GM21390 (cell line): ENCODE measurements around the gene SKOR2.

Source experiments
- ATAC-seq: cut with Tn5 transposase; IDR thresholded peaks from one replicate; pipeline ENCODE4 v1.9.1; 2021; ENCODE audit not compliant: unreplicated experiment

The SKOR2 gene

DNA sequence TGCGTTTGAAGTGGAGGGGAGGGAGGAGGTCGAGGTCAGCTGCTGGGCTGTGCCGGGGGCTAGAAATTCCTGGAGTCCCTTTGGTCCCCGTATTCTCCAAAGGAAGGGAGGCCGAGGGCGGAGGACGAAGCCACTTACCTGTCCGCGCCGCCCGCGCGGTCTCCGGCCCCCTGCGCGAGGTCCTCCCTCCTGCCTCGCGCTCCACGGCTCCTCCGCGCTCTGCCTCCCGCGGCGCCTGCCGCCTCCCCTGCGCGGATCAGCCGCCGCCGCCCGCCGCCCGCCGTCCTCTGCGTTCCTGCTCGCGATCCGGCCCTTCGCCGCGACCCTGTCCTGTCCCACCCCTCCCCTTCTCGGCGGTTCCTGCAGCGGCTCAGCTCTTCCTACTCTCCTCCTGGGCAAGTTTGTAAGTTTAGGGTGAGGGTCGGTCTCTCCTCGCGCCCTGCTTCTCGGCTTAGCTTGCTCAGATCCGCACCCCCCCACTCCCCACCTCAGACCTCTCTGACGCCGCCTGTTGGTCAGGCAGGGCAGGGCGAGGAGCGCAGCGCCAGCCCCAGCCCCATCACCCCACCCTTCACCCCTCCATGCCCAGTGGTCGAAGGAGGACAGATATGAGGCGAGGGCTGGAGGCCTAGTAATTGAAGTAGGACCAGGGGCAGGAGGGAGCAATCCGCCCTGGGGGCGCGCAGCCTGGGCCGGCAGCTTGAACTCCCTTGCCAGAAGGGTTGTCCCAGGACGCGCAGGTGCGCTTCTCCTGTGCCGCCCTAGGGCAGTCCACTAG, 9.7 kb upstream of the SKOR2 start:
- ATAC-seq = no peak

DNA sequence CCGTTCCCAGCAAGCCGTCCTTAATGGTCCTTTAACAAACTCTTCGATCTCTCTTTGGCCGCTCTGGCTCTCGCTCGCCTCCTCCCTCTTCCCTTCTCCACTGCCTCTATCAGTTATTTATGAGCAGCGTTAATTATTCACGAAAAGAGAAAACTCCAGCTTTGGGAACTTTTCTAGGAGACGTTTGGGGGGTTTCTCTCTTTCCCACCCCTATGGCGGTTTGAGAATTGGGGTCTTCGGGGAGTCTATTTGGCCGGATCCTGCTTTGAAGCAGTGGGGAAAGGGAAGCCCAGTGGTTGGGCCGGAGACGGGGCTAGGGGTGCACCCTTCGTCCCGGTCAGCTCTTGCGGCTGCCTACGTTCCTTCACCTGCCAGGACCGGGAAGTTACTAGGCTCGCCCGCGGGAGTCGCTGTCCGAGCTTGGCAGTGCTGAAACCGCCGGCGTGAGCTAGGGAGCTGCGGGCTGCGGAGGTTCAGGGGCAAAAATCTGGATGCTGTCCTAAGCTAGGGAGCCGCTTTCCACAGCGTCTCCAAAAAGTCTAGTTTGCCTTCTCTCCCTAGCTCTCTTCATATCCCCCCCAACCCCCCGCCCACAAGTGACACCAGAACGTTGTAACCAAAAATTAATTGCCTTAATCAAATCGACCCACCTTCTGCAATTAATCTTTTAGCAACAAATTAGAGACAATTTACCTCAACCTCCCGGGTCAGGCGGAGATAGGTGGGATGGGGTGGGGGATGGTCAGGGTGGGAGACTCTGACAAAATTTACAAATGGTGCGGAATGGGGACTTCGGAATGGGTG, 8.9 kb upstream of the SKOR2 start:
- ATAC-seq = no peak

DNA sequence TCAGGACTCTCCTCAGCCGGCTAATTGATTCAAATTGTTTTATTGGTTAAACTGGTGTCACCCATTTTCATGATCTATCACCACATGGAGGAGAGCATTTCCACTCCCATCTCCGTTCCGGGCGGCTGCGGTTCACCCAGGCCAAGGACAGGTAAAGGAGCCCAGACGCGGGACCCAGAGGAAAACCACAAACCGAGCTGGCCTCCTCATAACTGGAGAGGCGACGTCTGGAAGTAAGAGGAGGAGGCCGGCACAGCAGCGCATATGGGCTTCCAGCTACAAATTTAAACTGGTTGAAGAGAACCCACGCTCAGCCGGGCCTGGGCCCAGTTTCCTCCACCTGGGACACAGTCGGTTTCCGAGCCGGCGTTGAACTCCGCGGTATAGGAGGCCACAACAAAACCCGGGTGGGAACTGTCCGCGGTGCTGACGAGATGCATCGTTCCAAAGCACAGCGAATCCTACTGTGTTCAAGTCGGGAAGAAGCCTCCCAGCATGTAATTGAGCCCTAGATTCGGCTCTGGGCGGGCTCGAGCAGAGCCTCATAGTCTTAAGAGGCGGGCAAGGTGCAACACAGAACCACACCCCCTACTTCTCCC, 3.0 kb upstream of the SKOR2 start:
- no peak for ATAC-seq

DNA sequence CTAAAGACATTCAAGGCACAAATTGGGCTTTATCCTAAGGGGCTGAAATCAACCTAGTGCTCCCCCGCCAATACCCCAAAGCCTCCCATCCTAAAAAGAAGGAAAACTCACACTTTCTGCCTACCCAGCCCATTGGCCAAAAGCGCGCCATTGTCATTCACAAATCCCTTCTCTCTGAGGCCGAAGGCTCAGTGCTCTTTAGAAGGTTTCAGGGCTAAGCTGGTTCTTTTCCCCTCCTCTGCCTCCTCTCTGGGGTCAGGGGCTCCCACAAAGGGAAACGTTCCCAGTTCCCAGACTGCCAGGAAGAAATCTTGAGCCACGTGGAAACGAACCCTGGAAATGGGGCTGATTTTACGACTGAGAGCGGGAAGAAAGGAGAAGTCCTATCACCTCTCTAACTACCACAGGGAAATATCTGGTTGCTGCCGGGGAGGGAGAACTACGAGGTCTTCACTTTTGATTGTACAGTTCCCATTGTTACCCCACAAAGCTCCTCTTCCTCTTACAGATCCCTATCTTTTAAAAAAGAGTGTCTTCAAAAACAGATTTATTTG, 1.7 kb upstream of the SKOR2 start:
- no peak for ATAC-seq

DNA sequence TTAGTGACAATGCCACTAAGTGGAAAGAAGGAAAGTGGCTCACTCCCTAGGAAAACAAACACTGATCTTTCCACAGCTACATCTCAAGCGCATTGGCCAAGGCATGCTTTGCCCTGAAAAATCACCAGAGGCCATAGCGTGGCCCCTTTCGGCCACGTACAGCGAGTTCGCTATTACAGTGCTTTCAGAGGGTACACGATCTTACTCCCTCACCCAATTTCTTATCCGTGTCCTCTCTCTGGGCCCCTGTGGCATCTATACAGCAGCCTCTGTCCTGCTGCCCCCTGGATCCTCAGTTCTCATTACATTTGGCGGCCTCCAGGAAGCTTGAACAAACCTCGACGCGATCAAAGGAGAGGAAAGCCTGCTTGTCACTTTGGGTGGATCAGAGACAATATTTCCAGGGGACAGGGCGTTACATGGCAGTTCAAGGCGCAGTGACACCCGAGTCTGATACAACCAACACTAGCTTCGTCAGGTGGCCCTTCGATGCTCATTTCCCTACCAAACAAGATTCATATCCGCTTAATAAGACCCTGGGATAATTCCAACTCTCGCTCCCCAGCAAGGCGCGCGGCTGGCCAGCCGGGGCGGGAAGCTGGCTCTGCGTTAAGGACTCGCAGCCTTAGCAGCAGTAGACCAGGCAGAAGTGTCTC, 941 bp downstream of the SKOR2 start:
- ATAC-seq = no peak

DNA sequence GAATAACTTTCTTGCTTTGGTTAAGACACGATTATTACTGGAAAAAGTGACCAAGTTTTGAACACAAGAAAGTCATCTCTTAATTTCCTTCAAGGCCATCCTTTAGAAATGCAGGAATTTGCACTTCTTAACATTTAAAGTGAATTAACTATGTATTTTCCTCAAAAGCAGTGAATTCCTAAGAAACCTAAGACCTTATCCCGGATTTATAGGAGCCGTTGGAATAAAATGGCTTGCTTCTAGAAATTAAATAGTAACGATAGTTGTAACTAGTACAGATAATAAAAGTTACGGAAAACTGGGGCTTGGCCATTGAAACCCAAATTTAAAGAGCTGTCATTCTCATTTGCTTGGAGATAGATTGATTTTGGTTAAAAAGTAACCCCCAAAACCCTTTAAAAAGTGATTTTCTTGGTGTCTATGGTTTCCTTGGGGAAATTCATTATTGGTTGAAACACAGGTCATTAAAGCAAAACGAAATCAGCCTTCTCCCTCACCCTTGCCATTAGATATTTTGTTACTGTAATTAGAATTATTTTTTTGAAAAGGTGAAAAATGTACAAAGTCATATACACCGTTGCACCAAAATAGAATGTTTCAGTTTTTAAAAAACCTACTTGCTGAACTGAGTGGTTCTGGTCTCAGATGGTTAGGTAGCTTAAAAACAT, 2.0 kb downstream of the SKOR2 start:
- ATAC-seq = no peak

DNA sequence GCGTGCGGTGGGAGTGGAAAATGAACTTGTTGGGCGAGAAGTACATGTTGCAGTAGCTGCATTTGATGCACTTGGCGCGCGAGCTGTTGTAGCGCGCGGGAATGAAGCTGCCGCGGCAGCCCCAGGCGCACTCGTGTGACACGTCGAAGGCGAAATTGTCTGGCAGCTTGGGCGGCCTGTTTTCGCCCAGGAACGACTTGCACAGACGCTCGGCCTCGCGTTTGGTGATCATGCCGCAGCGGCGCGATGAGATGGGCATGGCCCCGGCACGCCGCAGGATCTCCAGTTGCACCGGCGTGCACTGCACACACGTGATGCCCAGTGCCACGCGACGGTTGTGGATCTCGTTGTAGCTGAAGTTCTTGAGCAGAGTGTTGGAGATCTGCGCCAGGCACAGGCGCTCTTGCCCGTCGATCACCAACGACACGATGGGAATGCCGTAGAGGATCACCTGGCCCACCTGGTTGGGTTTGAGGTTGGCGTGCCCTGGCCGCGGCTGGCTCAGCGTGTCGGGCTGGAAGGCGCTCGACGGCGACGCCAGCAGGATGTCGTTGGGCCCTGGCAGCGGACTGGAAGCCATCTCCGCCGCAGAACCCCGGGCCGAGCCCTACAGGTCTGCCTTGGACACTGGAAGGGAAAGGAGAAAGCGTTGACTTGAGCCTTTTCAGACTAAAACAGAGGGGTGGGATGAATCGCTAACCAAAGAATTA, 2.7 kb downstream of the SKOR2 start:
- no peak for ATAC-seq

DNA sequence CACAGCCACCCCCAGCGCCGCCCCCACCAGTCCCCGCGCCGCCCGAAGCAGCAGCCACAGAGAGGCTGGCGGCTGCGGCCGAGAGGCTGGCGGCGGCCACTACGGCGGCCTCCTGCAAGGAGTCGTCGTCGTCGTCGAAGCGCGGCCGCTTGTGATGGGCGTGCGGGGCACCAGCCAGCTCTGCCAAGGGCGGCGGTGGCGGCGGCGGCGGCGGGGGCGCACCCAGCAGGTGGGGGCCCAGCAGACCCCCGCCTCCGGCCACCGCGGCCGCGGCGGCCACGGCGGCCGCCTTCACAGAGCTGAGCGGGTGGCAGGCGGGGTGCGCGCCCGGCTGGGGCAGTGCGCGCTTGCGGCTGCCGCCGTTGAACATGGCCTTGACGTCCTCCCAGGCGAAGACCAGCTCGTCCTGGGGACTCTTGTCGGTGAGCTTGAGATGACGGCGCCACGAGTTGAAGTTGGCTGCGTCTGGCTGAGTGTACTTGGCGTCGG, 3.3 kb downstream of the SKOR2 start:
- no peak for ATAC-seq

DNA sequence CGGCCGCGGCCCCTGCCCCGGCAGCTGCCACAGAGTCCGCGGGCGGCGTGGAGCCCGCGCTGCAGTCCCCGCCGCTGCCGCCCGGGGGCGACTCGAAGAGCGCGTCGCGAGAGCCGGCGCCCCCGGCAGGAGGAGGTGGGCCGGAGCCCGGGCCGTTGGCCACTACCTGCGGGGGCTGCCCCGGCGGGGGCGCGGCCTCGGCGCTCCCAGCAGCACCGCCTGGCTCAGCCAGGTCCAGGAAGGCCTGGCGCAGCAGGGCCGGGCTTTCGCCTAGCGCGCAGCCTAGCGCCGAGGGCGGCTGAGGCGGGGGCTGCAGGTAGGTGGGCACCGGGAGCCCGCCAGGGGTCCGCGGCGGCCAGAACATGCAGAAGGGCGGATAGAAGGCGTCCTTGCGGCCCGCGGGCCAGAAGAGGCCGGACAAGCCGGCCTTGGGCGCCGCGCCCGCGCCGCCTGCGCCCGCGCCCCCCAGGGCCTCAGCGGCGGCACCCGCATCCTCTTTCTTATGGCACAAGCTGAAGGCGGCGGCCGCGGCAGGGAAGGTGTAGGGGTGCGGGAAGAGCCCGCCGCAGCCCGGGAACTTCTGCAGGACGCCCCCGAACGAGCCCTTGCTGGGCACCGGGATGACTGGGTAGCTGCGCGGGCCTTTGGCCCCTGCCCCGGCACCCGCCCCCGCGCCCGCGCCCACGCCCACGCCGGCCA, 3.9 kb downstream of the SKOR2 start:
- no peak for ATAC-seq

DNA sequence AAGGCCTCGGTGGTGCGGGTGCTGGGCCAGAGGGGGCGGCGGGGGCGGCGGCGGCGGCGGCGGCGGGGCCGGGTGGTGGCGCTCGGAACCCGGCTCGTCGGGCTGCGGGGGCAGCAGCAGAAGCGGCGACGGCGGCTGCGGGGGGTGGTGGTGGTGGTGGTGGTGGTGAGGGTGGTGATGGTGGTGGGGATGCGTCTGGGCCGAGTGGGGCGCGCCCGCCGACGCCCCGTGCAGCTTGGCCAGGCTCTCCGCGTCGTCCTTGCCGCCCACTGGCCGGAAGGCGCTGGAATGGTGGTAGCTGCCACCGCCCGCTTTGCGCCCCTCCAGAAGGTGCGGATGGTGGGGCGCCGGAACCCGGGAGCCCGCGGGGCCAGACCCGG, 4.4 kb downstream of the SKOR2 start:
- no peak for ATAC-seq

DNA sequence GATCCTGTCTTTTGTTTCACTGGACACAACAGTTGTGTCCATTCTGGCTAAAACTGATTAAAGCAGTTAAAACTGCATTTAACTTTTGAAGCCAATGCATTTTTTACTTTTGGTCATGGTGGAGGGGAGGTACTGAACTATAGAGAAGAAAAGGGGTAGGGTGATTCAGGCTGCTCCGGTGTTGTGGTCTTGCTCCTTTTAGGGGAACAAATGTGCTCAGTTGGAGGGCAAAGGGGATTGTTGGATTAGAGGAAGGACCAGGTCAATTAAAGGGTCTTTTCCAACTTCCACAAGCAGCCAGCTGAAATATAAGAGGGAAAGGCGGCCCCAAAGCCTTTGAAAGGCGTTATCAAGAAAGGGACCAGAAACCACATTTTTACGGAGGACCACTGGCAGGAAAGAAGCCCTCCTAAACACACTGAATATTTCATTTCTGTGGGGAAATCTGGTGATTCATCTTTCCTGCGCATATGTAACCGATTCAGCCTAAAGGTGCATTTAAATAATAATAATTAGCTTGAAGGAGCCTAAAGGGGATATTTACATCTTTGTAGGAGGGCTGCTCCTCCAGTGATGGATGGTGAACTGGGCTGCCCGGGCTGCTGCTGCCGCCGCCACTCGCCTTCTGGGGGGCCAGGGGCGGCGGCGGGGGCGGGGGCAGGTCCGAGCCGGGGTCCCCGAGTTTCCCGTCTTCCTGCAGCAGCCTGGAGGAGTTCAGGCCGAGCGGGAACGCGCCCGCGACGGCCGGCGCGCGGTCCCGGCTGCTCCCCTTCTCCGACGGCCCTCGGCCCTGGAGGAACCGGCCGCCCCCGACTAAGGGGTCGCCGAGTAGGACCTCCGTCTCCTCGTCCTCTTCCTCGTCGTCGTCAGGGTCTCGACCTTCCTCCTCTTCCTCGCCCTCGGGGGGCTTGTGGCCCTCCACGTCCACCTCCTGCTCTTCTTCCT, 5.2 kb downstream of the SKOR2 start:
- ATAC-seq = no peak

DNA sequence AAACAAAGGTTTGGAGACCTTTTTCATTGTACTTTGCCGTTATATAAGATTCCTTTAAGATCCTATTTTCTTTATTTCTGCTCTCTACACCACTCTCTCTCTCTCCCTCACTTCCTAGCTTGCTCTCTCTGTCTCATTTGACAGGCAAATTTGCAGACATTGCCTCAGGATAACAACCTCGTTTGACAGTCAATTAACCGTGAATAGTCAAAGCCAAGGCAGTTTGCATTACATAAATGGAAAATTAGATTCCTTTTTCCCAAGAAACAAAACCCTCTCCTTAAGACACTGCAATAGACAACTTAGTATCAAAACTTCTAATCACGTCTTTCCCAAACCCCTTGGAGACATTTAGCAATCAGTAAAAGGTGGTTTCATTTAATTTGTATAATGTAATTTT, 7.4 kb downstream of the SKOR2 start:
- no peak for ATAC-seq

DNA sequence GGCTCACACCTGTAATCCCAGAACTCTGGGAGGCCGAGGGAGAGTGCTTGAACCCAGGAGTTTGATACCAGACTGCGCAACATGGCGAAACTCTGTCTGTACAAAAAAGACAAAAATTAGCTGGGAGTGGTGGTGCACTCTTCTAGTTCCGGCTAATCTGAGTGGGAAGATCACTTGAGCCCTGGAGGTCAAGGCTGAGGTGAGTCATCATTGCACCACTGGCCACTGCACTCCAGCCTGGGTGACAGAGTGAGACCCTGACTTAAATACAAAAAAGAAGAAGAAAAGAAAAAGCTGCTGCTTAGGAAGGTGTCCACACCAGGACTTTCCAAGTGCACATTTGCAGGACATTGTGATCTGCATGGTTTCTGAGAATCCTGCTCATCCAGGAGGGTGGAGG, 16.4 kb downstream of the SKOR2 start:
- no peak for ATAC-seq

DNA sequence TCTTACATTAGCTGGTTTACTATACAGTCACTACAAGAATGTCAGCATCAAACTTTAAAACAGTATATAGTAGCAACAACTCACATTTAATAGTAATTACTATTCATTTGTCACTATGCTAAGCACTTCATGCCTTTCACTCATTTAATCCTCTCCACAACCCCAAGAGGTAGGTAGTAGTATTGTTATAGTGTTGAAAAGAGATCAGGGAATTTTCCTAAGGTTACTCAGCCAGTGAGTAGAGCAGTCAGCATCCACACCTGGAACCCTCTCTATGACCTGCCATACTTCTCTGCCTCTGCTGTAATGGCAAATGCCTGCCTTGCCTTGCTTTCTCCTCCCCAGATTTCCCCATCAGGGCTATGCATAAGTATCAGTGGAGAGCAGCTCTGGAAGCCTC, 24.8 kb downstream of the SKOR2 start:
- no peak for ATAC-seq

DNA sequence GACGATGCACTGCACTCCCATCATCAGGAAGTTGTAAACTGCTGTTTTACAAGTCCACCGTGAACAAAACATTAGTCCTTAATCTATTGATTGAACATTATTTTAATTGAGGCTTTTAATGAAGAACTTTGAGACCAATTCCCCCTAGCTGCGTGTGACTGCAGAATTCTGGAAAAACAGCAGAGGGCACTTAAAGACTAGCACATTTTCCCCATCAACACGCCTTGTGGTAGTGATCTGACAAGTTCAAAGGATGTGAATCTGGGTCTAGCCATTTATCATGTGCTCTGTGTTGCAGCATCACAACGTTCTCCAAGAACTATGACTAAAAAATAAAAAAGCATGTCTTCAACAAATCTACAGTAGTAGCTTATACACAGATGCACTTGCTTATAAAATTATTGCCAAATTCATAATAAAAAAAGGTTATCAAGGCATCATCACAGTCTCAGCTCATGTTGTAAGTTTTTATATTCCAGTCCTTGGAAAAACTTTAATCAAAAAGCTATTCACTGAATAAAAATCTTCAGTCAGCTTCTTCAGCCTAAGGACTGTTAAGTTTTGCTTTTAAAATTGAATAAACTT, 35.8 kb downstream of the SKOR2 start:
- no peak for ATAC-seq

DNA sequence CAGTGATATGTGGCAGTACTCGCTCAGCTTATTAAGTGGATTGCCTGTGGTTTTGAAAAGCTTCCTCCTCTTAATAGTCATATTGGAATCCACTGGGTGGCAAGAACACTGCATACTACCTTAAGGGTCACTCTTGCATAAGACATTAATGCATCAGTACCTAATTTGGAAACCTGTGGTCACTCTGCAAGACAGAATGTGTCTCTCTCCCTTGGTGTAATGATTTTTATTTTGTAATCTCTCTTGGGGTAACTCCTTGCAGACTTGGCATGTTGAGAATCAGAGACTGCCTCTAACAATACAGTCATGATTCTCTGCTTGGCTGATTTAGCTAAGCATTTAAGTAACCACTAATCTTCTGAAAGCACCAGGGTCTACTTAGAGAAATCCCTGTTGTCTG, 42.3 kb downstream of the SKOR2 start:
- no peak for ATAC-seq

DNA sequence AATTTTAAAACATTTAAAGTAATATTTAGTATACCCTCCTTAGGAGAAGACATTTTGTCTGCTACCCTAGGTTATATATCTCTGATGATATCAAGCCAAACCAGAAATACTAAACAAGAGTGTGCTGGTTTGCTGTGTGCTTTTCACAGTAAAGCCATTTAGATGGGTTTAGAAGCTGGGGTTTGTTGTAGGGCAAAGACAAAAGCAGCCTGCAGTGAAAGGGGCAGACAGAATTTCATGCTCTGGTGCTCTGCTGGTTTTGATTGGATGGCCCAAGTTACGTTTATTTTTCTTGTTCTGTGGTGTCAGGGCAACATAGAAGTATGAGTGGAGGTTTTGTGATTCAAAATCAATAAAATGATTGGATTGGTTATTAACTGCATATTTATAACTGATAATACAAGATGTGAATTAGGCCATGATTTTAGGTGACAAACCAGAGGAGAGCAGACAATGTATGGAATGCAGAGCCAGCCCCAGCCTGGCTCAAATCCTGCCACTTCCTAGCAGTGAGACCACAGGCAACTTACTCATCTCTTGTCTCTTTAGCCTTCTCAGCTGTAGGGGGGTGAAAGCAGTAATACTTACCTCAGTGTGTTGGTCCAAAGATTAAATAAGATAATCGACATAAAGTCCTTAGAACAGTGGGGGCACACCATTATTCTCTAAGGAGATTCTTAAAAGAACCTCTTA, 44.4 kb downstream of the SKOR2 start:
- ATAC-seq = no peak
